K562 (cell line): ENCODE results near the gene SPHK1. TPM values are rescaled to one million over a fixed set of nuclear protein-coding genes. Genes with fewer than 3 reads are reported as not detected.

Source experiments
- ARHGAP35 ChIP-seq: fragments of 450-650 bp; IDR thresholded peaks from 2 replicates; pipeline ENCODE4 v1.6.1; 2018; ENCODE audit not compliant: partially characterized antibody
- C11orf30 ChIP-seq: fragments of 450-650 bp; IDR thresholded peaks from 2 replicates; pipeline ENCODE4 v1.6.1; 2016; ENCODE audit warnings: low read depth, mild to moderate bottlenecking
- DDX20 ChIP-seq: fragments of 450-650 bp; IDR thresholded peaks from 2 replicates; pipeline ENCODE4 v1.6.1; 2016; ENCODE audit warnings: missing genetic modification characterization, low read depth, mild to moderate bottlenecking, missing compliant biosample characterization, moderate library complexity
- GABPB1 ChIP-seq: sonication (generic); formaldehyde crosslinking; IDR thresholded peaks from 2 replicates; pipeline ENCODE4 v1.8.0; 2022; ENCODE audit warnings: mild to moderate bottlenecking, missing genetic modification reagents
- JUNB ChIP-seq: fragments of 450-650 bp; formaldehyde crosslinking; conservative IDR thresholded peaks from 2 replicates; pipeline ENCODE4 v1.4.0; 2020; ENCODE audit warnings: mild to moderate bottlenecking
- MEF2D ChIP-seq: conservative IDR thresholded peaks from 2 replicates; pipeline ENCODE4 v1.6.1; 2016; ENCODE audit warnings: low read depth, missing genetic modification characterization, missing compliant biosample characterization
- STAT5A ChIP-seq: IDR thresholded peaks from 2 replicates; pipeline ENCODE4 v1.6.1; 2012; ENCODE audit warnings: low read length, inconsistent platforms, borderline replicate concordance
- TAF7 ChIP-seq: fragments of 450-650 bp; IDR thresholded peaks from 2 replicates; pipeline ENCODE4 v1.6.1; 2016; ENCODE audit warnings: missing genetic modification characterization, missing compliant biosample characterization
- ZBTB8A ChIP-seq: fragments of 450-650 bp; IDR thresholded peaks from 2 replicates; pipeline ENCODE4 v1.6.1; 2018; ENCODE audit warnings: mild to moderate bottlenecking, moderate library complexity; ENCODE audit not compliant: partially characterized antibody
- ZC3H4 ChIP-seq: sonication (generic); formaldehyde crosslinking; IDR thresholded peaks from 2 replicates; pipeline ENCODE4 v1.9.0; 2021; ENCODE audit warnings: missing genetic modification reagents, borderline replicate concordance
- polyA plus RNA-seq, 8 experiments: library from polyadenylated mRNA; depleted of rRNA in 4 of 8; stranded (reverse) in 5 of 8; unstranded in 3 of 8; fragments of >200 nt; fragmentation: Nextera tagmentation in 2 of 8; fragmentation: Illumina TruSeq in 1 of 8; extraction: Ambion mirVana in 2 of 8; extraction: Trizol in 1 of 8; gene quantifications; 2 replicates each; pipeline versions ENCODE4 v1.2.1 to v1.2.3, GENCODE V29; 2011 to 2014; ENCODE audit warnings: inconsistent platforms in 1 of 8, missing spikeins in 1 of 8
- total RNA-seq, 7 experiments: library from RNA; depleted of rRNA in 6 of 7; stranded (reverse); fragments of >200 nt in 6 of 7; fragmentation: Illumina TruSeq in 2 of 7; extraction: Trizol in 2 of 7; gene quantifications; 2 replicates each; pipeline versions ENCODE4 v1.2.1 to v1.2.3, GENCODE V29; 2011 to 2021; ENCODE audit warnings: low replicate concordance in 1 of 7
- TF ChIP-seq, protein P1 (sequence below), 2 experiments: fragments of 450-650 bp in 1 of 2; sonication (generic) in 1 of 2; formaldehyde crosslinking in 1 of 2; IDR thresholded peaks in 1 of 2; conservative IDR thresholded peaks in 1 of 2; 2 replicates each; pipeline versions ENCODE4 v1.6.1 to v1.8.1; 2016 to 2023; ENCODE audit warnings: mild to moderate bottlenecking in 2 of 2, moderate library complexity in 2 of 2, inconsistent platforms in 1 of 2, missing genetic modification reagents in 1 of 2
- TF ChIP-seq, protein P2 (sequence below): fragments of 450-650 bp; IDR thresholded peaks from 2 replicates; pipeline ENCODE4 v1.6.1; 2018; ENCODE audit not compliant: partially characterized antibody
- TF ChIP-seq, protein P3 (sequence below): fragments of 250-450 bp; sonication (Bioruptor Pico); IDR thresholded peaks from 2 replicates; pipeline ENCODE4 v1.5.0; 2020; ENCODE audit warnings: mild to moderate bottlenecking, borderline replicate concordance
- TF ChIP-seq, protein P4 (sequence below): sonication (generic); formaldehyde crosslinking; IDR thresholded peaks from 2 replicates; pipeline ENCODE4 v1.8.0; 2022; ENCODE audit warnings: missing genetic modification reagents, mild to moderate bottlenecking, moderate library complexity, borderline replicate concordance
- TF ChIP-seq, protein P5 (sequence below): fragments of 450-650 bp; IDR thresholded peaks from 2 replicates; pipeline ENCODE4 v1.6.1; 2017; ENCODE audit warnings: antibody characterized with exemption, mild to moderate bottlenecking

The SPHK1 gene
- total and polyA plus RNA-seq, 9 of the 15 experiments (the other 6 are each of a cell fraction or from before 2014, with no cell fraction given): 0.21 to 60.3 (median 14.5) TPM

DNA sequence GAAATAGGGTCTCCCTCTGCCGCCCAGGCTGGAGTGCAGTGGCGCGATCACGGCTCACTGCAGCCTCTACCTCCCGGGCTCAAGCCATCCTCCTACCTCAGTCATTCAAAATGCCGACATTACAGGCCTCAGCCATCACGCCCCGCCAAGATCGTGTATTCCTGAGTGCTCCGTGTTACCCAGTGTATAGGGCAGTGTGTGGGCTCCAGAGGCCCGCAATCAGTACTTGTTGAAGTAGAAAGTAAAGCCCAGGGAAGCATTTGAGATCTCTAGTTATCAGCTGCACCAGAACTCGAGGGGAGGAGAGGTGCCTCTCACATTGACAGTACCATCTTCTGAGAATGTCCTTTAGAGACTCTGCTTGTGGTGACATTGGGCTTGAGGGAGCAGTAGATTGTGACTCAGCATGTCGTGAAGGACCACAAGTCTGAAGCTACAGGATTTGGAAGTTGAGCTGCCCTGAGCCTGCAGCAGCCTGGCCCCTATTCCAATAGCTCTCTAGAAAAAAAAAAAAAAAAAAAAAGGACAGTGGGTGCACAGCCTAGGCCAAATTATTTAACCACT is 29.6 kb upstream of the SPHK1 start (continued):
- peak; percentile 83 for TF ChIP-seq STAT5A
- TF ChIP-seq, protein P1, sequence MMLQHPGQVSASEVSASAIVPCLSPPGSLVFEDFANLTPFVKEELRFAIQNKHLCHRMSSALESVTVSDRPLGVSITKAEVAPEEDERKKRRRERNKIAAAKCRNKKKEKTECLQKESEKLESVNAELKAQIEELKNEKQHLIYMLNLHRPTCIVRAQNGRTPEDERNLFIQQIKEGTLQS (IDR thresholded peaks at IDR 0.05): peak; percentile 37; the same call in 1 of the 2 replicates
- TF ChIP-seq, protein P1 (CRISPR knock-in tag; conservative IDR thresholded peaks at IDR 0.05): no peak
- no peak for TF ChIP-seq JUNB (CRISPR knock-in tag)
- TF ChIP-seq, protein P2, sequence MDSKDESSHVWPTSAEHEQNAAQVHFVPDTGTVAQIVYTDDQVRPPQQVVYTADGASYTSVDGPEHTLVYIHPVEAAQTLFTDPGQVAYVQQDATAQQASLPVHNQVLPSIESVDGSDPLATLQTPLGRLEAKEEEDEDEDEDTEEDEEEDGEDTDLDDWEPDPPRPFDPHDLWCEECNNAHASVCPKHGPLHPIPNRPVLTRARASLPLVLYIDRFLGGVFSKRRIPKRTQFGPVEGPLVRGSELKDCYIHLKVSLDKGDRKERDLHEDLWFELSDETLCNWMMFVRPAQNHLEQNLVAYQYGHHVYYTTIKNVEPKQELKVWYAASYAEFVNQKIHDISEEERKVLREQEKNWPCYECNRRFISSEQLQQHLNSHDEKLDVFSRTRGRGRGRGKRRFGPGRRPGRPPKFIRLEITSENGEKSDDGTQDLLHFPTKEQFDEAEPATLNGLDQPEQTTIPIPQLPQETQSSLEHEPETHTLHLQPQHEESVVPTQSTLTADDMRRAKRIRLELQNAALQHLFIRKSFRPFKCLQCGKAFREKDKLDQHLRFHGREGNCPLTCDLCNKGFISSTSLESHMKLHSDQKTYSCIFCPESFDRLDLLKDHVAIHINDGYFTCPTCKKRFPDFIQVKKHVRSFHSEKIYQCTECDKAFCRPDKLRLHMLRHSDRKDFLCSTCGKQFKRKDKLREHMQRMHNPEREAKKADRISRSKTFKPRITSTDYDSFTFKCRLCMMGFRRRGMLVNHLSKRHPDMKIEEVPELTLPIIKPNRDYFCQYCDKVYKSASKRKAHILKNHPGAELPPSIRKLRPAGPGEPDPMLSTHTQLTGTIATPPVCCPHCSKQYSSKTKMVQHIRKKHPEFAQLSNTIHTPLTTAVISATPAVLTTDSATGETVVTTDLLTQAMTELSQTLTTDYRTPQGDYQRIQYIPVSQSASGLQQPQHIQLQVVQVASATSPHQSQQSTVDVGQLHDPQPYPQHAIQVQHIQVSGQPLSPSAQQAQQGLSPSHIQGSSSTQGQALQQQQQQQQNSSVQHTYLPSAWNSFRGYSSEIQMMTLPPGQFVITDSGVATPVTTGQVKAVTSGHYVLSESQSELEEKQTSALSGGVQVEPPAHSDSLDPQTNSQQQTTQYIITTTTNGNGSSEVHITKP: no peak
- TF ChIP-seq TAF7 (tag): 0 out of 2 replicates have a peak, but pooled peaks have one; percentile 15
- no peak for TF ChIP-seq ZBTB8A
- TF ChIP-seq, protein P3, sequence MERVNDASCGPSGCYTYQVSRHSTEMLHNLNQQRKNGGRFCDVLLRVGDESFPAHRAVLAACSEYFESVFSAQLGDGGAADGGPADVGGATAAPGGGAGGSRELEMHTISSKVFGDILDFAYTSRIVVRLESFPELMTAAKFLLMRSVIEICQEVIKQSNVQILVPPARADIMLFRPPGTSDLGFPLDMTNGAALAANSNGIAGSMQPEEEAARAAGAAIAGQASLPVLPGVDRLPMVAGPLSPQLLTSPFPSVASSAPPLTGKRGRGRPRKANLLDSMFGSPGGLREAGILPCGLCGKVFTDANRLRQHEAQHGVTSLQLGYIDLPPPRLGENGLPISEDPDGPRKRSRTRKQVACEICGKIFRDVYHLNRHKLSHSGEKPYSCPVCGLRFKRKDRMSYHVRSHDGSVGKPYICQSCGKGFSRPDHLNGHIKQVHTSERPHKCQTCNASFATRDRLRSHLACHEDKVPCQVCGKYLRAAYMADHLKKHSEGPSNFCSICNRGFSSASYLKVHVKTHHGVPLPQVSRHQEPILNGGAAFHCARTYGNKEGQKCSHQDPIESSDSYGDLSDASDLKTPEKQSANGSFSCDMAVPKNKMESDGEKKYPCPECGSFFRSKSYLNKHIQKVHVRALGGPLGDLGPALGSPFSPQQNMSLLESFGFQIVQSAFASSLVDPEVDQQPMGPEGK (CRISPR knock-in tag): no peak
- no peak for TF ChIP-seq ZC3H4
- TF ChIP-seq ARHGAP35: no peak
- TF ChIP-seq, protein P4, sequence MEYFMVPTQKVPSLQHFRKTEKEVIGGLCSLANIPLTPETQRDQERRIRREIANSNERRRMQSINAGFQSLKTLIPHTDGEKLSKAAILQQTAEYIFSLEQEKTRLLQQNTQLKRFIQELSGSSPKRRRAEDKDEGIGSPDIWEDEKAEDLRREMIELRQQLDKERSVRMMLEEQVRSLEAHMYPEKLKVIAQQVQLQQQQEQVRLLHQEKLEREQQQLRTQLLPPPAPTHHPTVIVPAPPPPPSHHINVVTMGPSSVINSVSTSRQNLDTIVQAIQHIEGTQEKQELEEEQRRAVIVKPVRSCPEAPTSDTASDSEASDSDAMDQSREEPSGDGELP (CRISPR knock-in tag): no peak; the same call in 1 of the 2 replicates
- no peak for TF ChIP-seq MEF2D (tag)
- no peak for TF ChIP-seq DDX20
- peak; percentile 94 for TF ChIP-seq C11orf30
- TF ChIP-seq GABPB1 (CRISPR knock-in tag): no peak
- TF ChIP-seq, protein P5, sequence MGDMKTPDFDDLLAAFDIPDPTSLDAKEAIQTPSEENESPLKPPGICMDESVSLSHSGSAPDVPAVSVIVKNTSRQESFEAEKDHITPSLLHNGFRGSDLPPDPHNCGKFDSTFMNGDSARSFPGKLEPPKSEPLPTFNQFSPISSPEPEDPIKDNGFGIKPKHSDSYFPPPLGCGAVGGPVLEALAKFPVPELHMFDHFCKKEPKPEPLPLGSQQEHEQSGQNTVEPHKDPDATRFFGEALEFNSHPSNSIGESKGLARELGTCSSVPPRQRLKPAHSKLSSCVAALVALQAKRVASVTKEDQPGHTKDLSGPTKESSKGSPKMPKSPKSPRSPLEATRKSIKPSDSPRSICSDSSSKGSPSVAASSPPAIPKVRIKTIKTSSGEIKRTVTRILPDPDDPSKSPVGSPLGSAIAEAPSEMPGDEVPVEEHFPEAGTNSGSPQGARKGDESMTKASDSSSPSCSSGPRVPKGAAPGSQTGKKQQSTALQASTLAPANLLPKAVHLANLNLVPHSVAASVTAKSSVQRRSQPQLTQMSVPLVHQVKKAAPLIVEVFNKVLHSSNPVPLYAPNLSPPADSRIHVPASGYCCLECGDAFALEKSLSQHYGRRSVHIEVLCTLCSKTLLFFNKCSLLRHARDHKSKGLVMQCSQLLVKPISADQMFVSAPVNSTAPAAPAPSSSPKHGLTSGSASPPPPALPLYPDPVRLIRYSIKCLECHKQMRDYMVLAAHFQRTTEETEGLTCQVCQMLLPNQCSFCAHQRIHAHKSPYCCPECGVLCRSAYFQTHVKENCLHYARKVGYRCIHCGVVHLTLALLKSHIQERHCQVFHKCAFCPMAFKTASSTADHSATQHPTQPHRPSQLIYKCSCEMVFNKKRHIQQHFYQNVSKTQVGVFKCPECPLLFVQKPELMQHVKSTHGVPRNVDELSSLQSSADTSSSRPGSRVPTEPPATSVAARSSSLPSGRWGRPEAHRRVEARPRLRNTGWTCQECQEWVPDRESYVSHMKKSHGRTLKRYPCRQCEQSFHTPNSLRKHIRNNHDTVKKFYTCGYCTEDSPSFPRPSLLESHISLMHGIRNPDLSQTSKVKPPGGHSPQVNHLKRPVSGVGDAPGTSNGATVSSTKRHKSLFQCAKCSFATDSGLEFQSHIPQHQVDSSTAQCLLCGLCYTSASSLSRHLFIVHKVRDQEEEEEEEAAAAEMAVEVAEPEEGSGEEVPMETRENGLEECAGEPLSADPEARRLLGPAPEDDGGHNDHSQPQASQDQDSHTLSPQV: peak; percentile 53; the same call in 1 of the 2 replicates
